HG03521 (cell line): ENCODE results near the gene PDIA4.
"Not testable (repeated sequence)": the region's sequence is repeated elsewhere in the genome, so short reads cannot be mapped to it uniquely, and the experiment has no call there.

ENCODE experiments used
- ATAC-seq: cut with Tn5 transposase; IDR thresholded peaks from one replicate; pipeline ENCODE4 v1.9.1; 2021; ENCODE audit warnings: mild to moderate bottlenecking, moderate library complexity; ENCODE audit not compliant: unreplicated experiment

Gene PDIA4

GRCh38 chr7:149004405-149005370 is 23.6 kb downstream of the PDIA4 start:
- no peak for ATAC-seq

- ATAC-seq: no peak
These were observed 24.6 kb downstream of the PDIA4 start for GRCh38 chr7:149003560-149004305.

- ATAC-seq: no peak
These were observed 25.3 kb downstream of the PDIA4 start for GRCh38 chr7:149003018-149003417.

- no peak for ATAC-seq
These were observed 25.7 kb downstream of the PDIA4 start for GRCh38 chr7:149002604-149003003.

- no peak for ATAC-seq
These were observed 26.8 kb downstream of the PDIA4 start for GRCh38 chr7:149001427-149002068.

GRCh38 chr7:149000961-149001360 is 27.3 kb downstream of the PDIA4 start:
- ATAC-seq: no peak

- ATAC-seq: no peak
These were observed 29.1 kb downstream of the PDIA4 start for GRCh38 chr7:148999192-148999591.

- ATAC-seq: no peak
These were observed 30.8 kb downstream of the PDIA4 start for GRCh38 chr7:148997497-148997896.

GRCh38 chr7:148994576-148994975 is 33.7 kb downstream of the PDIA4 start:
- ATAC-seq: no peak

GRCh38 chr7:148993193-148993592 is 35.1 kb downstream of the PDIA4 start:
- ATAC-seq: no peak

GRCh38 chr7:148991536-148991935 is 36.8 kb downstream of the PDIA4 start:
- ATAC-seq: no peak

- ATAC-seq: no peak
These were observed 40.4 kb downstream of the PDIA4 start for GRCh38 chr7:148987751-148988512.

GRCh38 chr7:148987010-148987750 is 41.1 kb downstream of the PDIA4 start:
- ATAC-seq: peak; percentile 86

- ATAC-seq: no peak
These were observed 41.6 kb downstream of the PDIA4 start for GRCh38 chr7:148986742-148987009.

GRCh38 chr7:148983200-148984146 is 44.8 kb downstream of the PDIA4 start:
- ATAC-seq: peak; percentile 69

- no peak for ATAC-seq
These were observed 45.6 kb downstream of the PDIA4 start for GRCh38 chr7:148982654-148983199.

GRCh38 chr7:148979827-148980226 is 48.5 kb downstream of the PDIA4 start:
- ATAC-seq: no peak

GRCh38 chr7:148979072-148979471 is 49.2 kb downstream of the PDIA4 start:
- ATAC-seq: not testable (repeated sequence)

- no peak for ATAC-seq
These were observed 50.2 kb downstream of the PDIA4 start for GRCh38 chr7:148978091-148978490.
